HG03378 (cell line): ENCODE results near the gene CAPN13.

ENCODE experiments used
- ATAC-seq: cut with Tn5 transposase; IDR thresholded peaks from one replicate; pipeline ENCODE4 v1.9.1; 2021; ENCODE audit warnings: mild to moderate bottlenecking, moderate library complexity; ENCODE audit not compliant: unreplicated experiment

CAPN13 gene

GRCh38 chr2:30730736-30731647, 76.3 kb downstream of the CAPN13 start:
- no peak for ATAC-seq

GRCh38 chr2:30729031-30729430, 78.2 kb downstream of the CAPN13 start:
- ATAC-seq, result no peak

- ATAC-seq, result no peak
Observed at GRCh38 chr2:30722936-30723725, 84.1 kb downstream of the CAPN13 start.

- ATAC-seq, result no peak
Observed at GRCh38 chr2:30721668-30722647, 85.3 kb downstream of the CAPN13 start.

- no peak for ATAC-seq
Observed at GRCh38 chr2:30721241-30721640, 86.0 kb downstream of the CAPN13 start.

GRCh38 chr2:30717081-30717650, 90.1 kb downstream of the CAPN13 start:
- no peak for ATAC-seq

- no peak for ATAC-seq
Observed at GRCh38 chr2:30716123-30716900, 90.9 kb downstream of the CAPN13 start.

- ATAC-seq, result no peak
Observed at GRCh38 chr2:30714811-30715709, 92.2 kb downstream of the CAPN13 start.

GRCh38 chr2:30713698-30714097, 93.5 kb downstream of the CAPN13 start:
- ATAC-seq, result peak; percentile 10

- peak; percentile 69 for ATAC-seq
Observed at GRCh38 chr2:30711646-30712085, 95.6 kb downstream of the CAPN13 start.

GRCh38 chr2:30710461-30710860, 96.8 kb downstream of the CAPN13 start:
- no peak for ATAC-seq

GRCh38 chr2:30710016-30710415, 97.2 kb downstream of the CAPN13 start:
- ATAC-seq, result no peak

GRCh38 chr2:30709516-30709915, 97.7 kb downstream of the CAPN13 start:
- ATAC-seq, result no peak

GRCh38 chr2:30708491-30709290, 98.6 kb downstream of the CAPN13 start:
- ATAC-seq, result no peak

- ATAC-seq, result no peak
Observed at GRCh38 chr2:30707304-30707903, 99.8 kb downstream of the CAPN13 start.

GRCh38 chr2:30706534-30707303, 100.5 kb downstream of the CAPN13 start:
- no peak for ATAC-seq
